Measurements from ENCODE around the gene LSR. TPM values are rescaled to one million over a fixed set of nuclear protein-coding genes. Genes with fewer than 3 reads are reported as not detected.
"Not testable (repeated sequence)": the region's sequence is repeated elsewhere in the genome, so short reads cannot be mapped to it uniquely, and the experiment has no call there.

The LSR gene
- total RNA-seq, 1 donor from 2014 or later: 54.7 TPM

GRCh38 chr19:35232912-35233311 lies 15.9 kb upstream of the LSR start:
- no peak for TF ChIP-seq CTCF (IDR thresholded peaks at IDR 0.05; ENCODE audit: unreplicated experiment)
- Mint-ChIP-seq H3K4me1 (no peaks in the 10 kb centered on the region), H3K9me3 (peaks cover 8% of the 10 kb centered on the region), H3K27me3 (ENCODE audit: low read depth) (peaks cover 1% of the 10 kb centered on the region), H3K4me3 (no peak overlapping the region), H3K27ac (no peak overlapping the region), H3K36me3 (no peaks in the 10 kb centered on the region)
- DNase-seq (ENCODE audit: low spot score in 2 of 2, unreplicated experiment in 2 of 2): no peak

- H3K4me3 Mint-ChIP-seq: no peak overlapping the region
- H3K27me3 Mint-ChIP-seq (ENCODE audit: low read depth): peaks cover 3% of the 10 kb centered on the region
- DNase-seq (ENCODE audit: low spot score in 2 of 2, unreplicated experiment in 2 of 2): no peak
- no peak overlapping the region for H3K27ac Mint-ChIP-seq
- no peaks in the 10 kb centered on the region for H3K4me1 Mint-ChIP-seq
- TF ChIP-seq CTCF (IDR thresholded peaks at IDR 0.05; ENCODE audit: unreplicated experiment): no peak
- H3K9me3 Mint-ChIP-seq: peaks cover 30% of the 10 kb centered on the region
- H3K36me3 Mint-ChIP-seq: peaks cover 2% of the 10 kb centered on the region
Measured at GRCh38 chr19:35236638-35237400, 12.0 kb upstream of the LSR start.

- H3K4me3 Mint-ChIP-seq; H3K4me1 Mint-ChIP-seq; H3K27ac Mint-ChIP-seq; DNase-seq (ENCODE audit: low spot score in 2 of 2, unreplicated experiment in 2 of 2); H3K36me3 Mint-ChIP-seq: not testable (repeated sequence)
- peaks cover 42% of the 10 kb centered on the region for H3K9me3 Mint-ChIP-seq
- peaks cover 11% of the 10 kb centered on the region for H3K27me3 Mint-ChIP-seq (ENCODE audit: low read depth)
Measured at GRCh38 chr19:35239597-35239996, 9.2 kb upstream of the LSR start.

GRCh38 chr19:35240327-35240726 lies 8.5 kb upstream of the LSR start:
- no peak overlapping the region for H3K27ac Mint-ChIP-seq
- TF ChIP-seq CTCF (IDR thresholded peaks at IDR 0.05; ENCODE audit: unreplicated experiment): no peak
- peaks cover 42% of the 10 kb centered on the region for H3K9me3 Mint-ChIP-seq
- no peaks in the 10 kb centered on the region for H3K4me1 Mint-ChIP-seq
- no peak for DNase-seq (ENCODE audit: low spot score in 2 of 2, unreplicated experiment in 2 of 2)
- peaks cover 14% of the 10 kb centered on the region for H3K27me3 Mint-ChIP-seq (ENCODE audit: low read depth)
- no peak overlapping the region for H3K4me3 Mint-ChIP-seq
- peaks cover 2% of the 10 kb centered on the region for H3K36me3 Mint-ChIP-seq

- H3K27me3 Mint-ChIP-seq (ENCODE audit: low read depth): peaks cover 21% of the 10 kb centered on the region
Measured at GRCh38 chr19:35241417-35241816, 7.4 kb upstream of the LSR start.

More at GRCh38 chr19:35241417-35241816, 7.4 kb upstream of the LSR start:
- Mint-ChIP-seq H3K27ac (no peak overlapping the region), H3K4me3 (no peak overlapping the region), H3K9me3 (peaks cover 50% of the 10 kb centered on the region), H3K4me1 (no peaks in the 10 kb centered on the region), H3K36me3 (peaks cover 2% of the 10 kb centered on the region)
- no peak for DNase-seq (ENCODE audit: low spot score in 2 of 2, unreplicated experiment in 2 of 2)
- TF ChIP-seq CTCF (IDR thresholded peaks at IDR 0.05; ENCODE audit: unreplicated experiment): no peak
